Fibroblast of skin of scalp (primary cell): ENCODE data around the gene C1QTNF3.
"Not testable (repeated sequence)": the region's sequence is repeated elsewhere in the genome, so short reads cannot be mapped to it uniquely, and the experiment has no call there.

ENCODE experiments used
- DNase-seq: peaks from one replicate; pipeline ENCODE4 v3.0.0-alpha.2; 2013

C1QTNF3 gene

GRCh38 chr5:34047774-34048572 is 5.0 kb upstream of the C1QTNF3 start:
- DNase-seq = no peak

GRCh38 chr5:34047143-34047542 is 4.1 kb upstream of the C1QTNF3 start:
- no peak for DNase-seq

GRCh38 chr5:34045996-34046395 is 3.0 kb upstream of the C1QTNF3 start:
- peak; percentile 88 for DNase-seq

GRCh38 chr5:34045023-34045422 is 2.0 kb upstream of the C1QTNF3 start:
- no peak for DNase-seq

- DNase-seq = no peak
These were observed 692 bp downstream of the C1QTNF3 start for GRCh38 chr5:34042321-34042720.

GRCh38 chr5:34041247-34041972 is 1.6 kb downstream of the C1QTNF3 start:
- no peak for DNase-seq

- DNase-seq = peak; percentile 42
These were observed 2.5 kb downstream of the C1QTNF3 start for GRCh38 chr5:34040472-34040871.

GRCh38 chr5:34039398-34040157 is 3.4 kb downstream of the C1QTNF3 start:
- no peak for DNase-seq

GRCh38 chr5:34038838-34039237 is 4.2 kb downstream of the C1QTNF3 start:
- no peak for DNase-seq

- peak; percentile 54 for DNase-seq
These were observed 4.6 kb downstream of the C1QTNF3 start for GRCh38 chr5:34038390-34038789.

GRCh38 chr5:34037726-34038125 is 5.3 kb downstream of the C1QTNF3 start:
- DNase-seq = no peak

GRCh38 chr5:34035756-34036155 is 7.3 kb downstream of the C1QTNF3 start:
- DNase-seq = no peak

GRCh38 chr5:34034534-34035327 is 8.3 kb downstream of the C1QTNF3 start:
- no peak for DNase-seq

GRCh38 chr5:34031966-34032365 is 11.0 kb downstream of the C1QTNF3 start:
- no peak for DNase-seq

- DNase-seq = no peak
These were observed 11.9 kb downstream of the C1QTNF3 start for GRCh38 chr5:34031117-34031516.

GRCh38 chr5:34030585-34030984 is 12.4 kb downstream of the C1QTNF3 start:
- not testable (repeated sequence) for DNase-seq

GRCh38 chr5:34030048-34030447 is 13.0 kb downstream of the C1QTNF3 start:
- no peak for DNase-seq

- DNase-seq = no peak
These were observed 14.7 kb downstream of the C1QTNF3 start for GRCh38 chr5:34028349-34028748.

- no peak for DNase-seq
These were observed 16.8 kb downstream of the C1QTNF3 start for GRCh38 chr5:34026089-34026761.

GRCh38 chr5:34022121-34022705 is 20.8 kb downstream of the C1QTNF3 start:
- DNase-seq = peak; percentile 31

- DNase-seq = no peak
These were observed 21.7 kb downstream of the C1QTNF3 start for GRCh38 chr5:34021334-34021733.
